A549 (cell line): ENCODE results near the gene CACFD1.

Experiments used
- CTCF ChIP-seq: fragments of >200 bp; sonication (Bioruptor Twin); formaldehyde crosslinking; IDR thresholded peaks from 3 replicates; pipeline ENCODE4 v1.5.1; 2016
- POLR2A ChIP-seq: IDR thresholded peaks from 2 replicates; pipeline ENCODE4 v1.6.1; 2012; ENCODE audit warnings: mild to moderate bottlenecking, low read length

- no peak for TF ChIP-seq POLR2A
- TF ChIP-seq CTCF = no peak
These were observed 812 bp downstream of the CACFD1 start for GRCh38 chr9:133460405-133461175.
